Measurements from ENCODE around the gene EML1. TPM values are rescaled to one million over a fixed set of nuclear protein-coding genes. Genes with fewer than 3 reads are reported as not detected.
A peak's percentile ranks its signal among the peaks of the same experiment; 100 is the strongest.

The EML1 gene
- total and polyA plus RNA-seq, 8 donors: 5.8 to 66.5 (median 34.8) TPM

GRCh38 chr14:99781091-99781490 is 12.1 kb upstream of the EML1 start:
- TF ChIP-seq POLR2AphosphoS5 (IDR thresholded peaks at IDR 0.05) (no peak), EP300 (IDR thresholded peaks at IDR 0.05) (no peak), POLR2A (IDR thresholded peaks at IDR 0.05) (no peak), CTCF (IDR thresholded peaks at IDR 0.05) (no peak)

GRCh38 chr14:99781853-99782610 is 11.2 kb upstream of the EML1 start:
- peaks cover 0 to 19% (median 0%) of the 10 kb centered on the region in 4 donors for H3K4me1 ChIP-seq
- 77 to 83% (median 78%) methylated on average over 10 to 14 of the region's 14 CpGs for WGBS, 5 donors
- no peak overlapping the region for H3K4me3 ChIP-seq
- no peaks in the 10 kb centered on the region for H3K36me3 ChIP-seq
- no peak for TF ChIP-seq CTCF (IDR thresholded peaks at IDR 0.05)
- TF ChIP-seq EP300 (IDR thresholded peaks at IDR 0.05): no peak
- TF ChIP-seq POLR2A (IDR thresholded peaks at IDR 0.05): no peak
- no peak for DNase-seq
- H3K27me3 ChIP-seq: no peaks in the 10 kb centered on the region
- no peak overlapping the region for H3K27ac ChIP-seq
- intact Hi-C loops (cut with DNase I; ENCODE audit: low total_unique reads): no loop called here
- peaks cover 0 to 13% (median 3%) of the 10 kb centered on the region in 4 donors for H3K9me3 ChIP-seq

More at GRCh38 chr14:99781091-99781490, 12.1 kb upstream of the EML1 start:
- Histone ChIP-seq H3K4me3 (no peak overlapping the region), H3K27me3 (no peaks in the 10 kb centered on the region), H3K36me3 (no peaks in the 10 kb centered on the region), H3K27ac (no peak overlapping the region), H3K4me1 (peaks cover 0 to 14% (median 0%) of the 10 kb centered on the region in 4 donors), H3K9me3 (peaks cover 0 to 13% (median 3%) of the 10 kb centered on the region in 4 donors)
- intact Hi-C loops (cut with DNase I; ENCODE audit: low total_unique reads): no loop called here
- no peak for DNase-seq
- WGBS, 5 donors: 74 to 82% (median 81%) methylated on average over 6 of the region's 6 CpGs

- peak overlapping the region in 1 of 5 donors; percentile 38 for H3K27ac ChIP-seq
- TF ChIP-seq EP300 (IDR thresholded peaks at IDR 0.05) (no peak), POLR2AphosphoS5 (IDR thresholded peaks at IDR 0.05) (no peak), POLR2A (IDR thresholded peaks at IDR 0.05) (no peak), CTCF (IDR thresholded peaks at IDR 0.05) (no peak)
- H3K9me3 ChIP-seq: peaks cover 0 to 5% (median 0%) of the 10 kb centered on the region in 4 donors
- H3K27me3 ChIP-seq: no peaks in the 10 kb centered on the region
- peaks cover 0 to 39% (median 1%) of the 10 kb centered on the region in 4 donors for H3K4me1 ChIP-seq
- intact Hi-C loops (cut with DNase I; ENCODE audit: low total_unique reads): no loop called here
- peak in 1 of 2 donors; percentile 24 for DNase-seq
- no peaks in the 10 kb centered on the region for H3K36me3 ChIP-seq
- no peak overlapping the region for H3K4me3 ChIP-seq
- WGBS, 5 donors: 30 to 68% (median 45%) methylated on average over 4 of the region's 4 CpGs
These were observed 8.7 kb upstream of the EML1 start for GRCh38 chr14:99784508-99784907.

GRCh38 chr14:99785426-99785825 is 7.8 kb upstream of the EML1 start:
- Histone ChIP-seq H3K9me3 (no peaks in the 10 kb centered on the region), H3K27me3 (no peaks in the 10 kb centered on the region), H3K4me1 (peaks cover 0 to 48% (median 6%) of the 10 kb centered on the region in 4 donors), H3K4me3 (no peak overlapping the region), H3K36me3 (no peaks in the 10 kb centered on the region), H3K27ac (peak overlapping the region in 2 of 5 donors; percentile 29 to 38)
- 73 to 93% (median 86%) methylated on average over 9 of the region's 9 CpGs for WGBS, 5 donors
- intact Hi-C loops (cut with DNase I; ENCODE audit: low total_unique reads): no loop called here
- no peak for TF ChIP-seq CTCF (IDR thresholded peaks at IDR 0.05)
- TF ChIP-seq POLR2AphosphoS5 (IDR thresholded peaks at IDR 0.05): no peak
- no peak for TF ChIP-seq POLR2A (IDR thresholded peaks at IDR 0.05)
- no peak for TF ChIP-seq EP300 (IDR thresholded peaks at IDR 0.05)
- DNase-seq: no peak

Measured in stomach (tissue), 9 donors.